ENCODE measurements around the gene PLOD1. TPM values are rescaled to one million over a fixed set of nuclear protein-coding genes. Genes with fewer than 3 reads are reported as not detected.

Gene PLOD1
- polyA plus RNA-seq, 1 experiment = 314 TPM

- Histone ChIP-seq H3K27ac (ENCODE audit: low read depth, low read length) (no peak overlapping the region), H3K4me3 (ENCODE audit: low read depth, low read length) (no peak overlapping the region), H3K27me3 (ENCODE audit: control insufficient read depth, insufficient read depth, low read length) (no peaks in the 10 kb centered on the region), H3K9me3 (ENCODE audit: control insufficient read depth, insufficient read depth, low read length) (no peaks in the 10 kb centered on the region; the same call in 1 of the 2 replicates)
- CTCF ChIA-PET = no interaction called here
- TF ChIP-seq, protein P1, sequence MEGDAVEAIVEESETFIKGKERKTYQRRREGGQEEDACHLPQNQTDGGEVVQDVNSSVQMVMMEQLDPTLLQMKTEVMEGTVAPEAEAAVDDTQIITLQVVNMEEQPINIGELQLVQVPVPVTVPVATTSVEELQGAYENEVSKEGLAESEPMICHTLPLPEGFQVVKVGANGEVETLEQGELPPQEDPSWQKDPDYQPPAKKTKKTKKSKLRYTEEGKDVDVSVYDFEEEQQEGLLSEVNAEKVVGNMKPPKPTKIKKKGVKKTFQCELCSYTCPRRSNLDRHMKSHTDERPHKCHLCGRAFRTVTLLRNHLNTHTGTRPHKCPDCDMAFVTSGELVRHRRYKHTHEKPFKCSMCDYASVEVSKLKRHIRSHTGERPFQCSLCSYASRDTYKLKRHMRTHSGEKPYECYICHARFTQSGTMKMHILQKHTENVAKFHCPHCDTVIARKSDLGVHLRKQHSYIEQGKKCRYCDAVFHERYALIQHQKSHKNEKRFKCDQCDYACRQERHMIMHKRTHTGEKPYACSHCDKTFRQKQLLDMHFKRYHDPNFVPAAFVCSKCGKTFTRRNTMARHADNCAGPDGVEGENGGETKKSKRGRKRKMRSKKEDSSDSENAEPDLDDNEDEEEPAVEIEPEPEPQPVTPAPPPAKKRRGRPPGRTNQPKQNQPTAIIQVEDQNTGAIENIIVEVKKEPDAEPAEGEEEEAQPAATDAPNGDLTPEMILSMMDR (IDR thresholded peaks at IDR 0.05; ENCODE audit: low read depth, low read length) = peak; percentile 14; the same call in 1 of the 2 replicates
- POLR2A ChIA-PET = interaction anchor here (0.7 kb wide), 1 partner anchor 28 kb away, joined by 3 read pairs; no protein-coding TSS in a partner anchor
- no peak for DNase-seq (ENCODE audit: low read depth, low spot score)
Measured at GRCh38 chr1:12014141-12014991, 79.8 kb downstream of the PLOD1 start.

DNA sequence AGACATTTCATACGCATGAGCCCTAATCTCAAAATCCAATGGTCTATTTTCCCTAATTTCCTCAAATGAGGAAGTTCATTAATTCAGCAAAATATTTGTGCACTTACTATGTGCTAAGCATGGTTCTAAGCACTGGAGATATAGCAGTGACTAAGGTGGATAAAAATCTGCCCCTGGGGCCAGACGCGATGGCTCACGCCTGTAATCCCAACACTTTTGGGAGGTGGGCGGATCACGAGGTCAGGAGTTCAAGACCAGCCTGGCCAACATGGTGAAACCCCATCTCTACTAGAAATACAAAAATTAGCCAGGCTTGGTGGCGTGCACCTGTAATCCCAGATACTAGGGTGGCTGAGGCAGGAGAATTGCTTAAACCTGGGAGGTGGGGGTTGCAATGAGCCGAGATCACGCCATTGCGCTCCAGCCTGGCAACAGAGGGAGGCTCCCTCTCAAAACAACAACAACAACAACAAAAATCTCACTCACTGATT lies 80.5 kb downstream of the PLOD1 start:
- Histone ChIP-seq H3K27ac (ENCODE audit: low read depth, low read length) (no peak overlapping the region), H3K27me3 (ENCODE audit: control insufficient read depth, insufficient read depth, low read length) (no peaks in the 10 kb centered on the region), H3K9me3 (ENCODE audit: control insufficient read depth, insufficient read depth, low read length) (no peaks in the 10 kb centered on the region; the same call in 1 of the 2 replicates), H3K4me3 (ENCODE audit: low read depth, low read length) (no peak overlapping the region)
- ChIA-PET POLR2A (no interaction called here), CTCF (no interaction called here)
- no peak for DNase-seq (ENCODE audit: low read depth, low spot score)
- TF ChIP-seq, protein P1 (IDR thresholded peaks at IDR 0.05; ENCODE audit: low read depth, low read length) = no peak

- Histone ChIP-seq H3K27ac (ENCODE audit: low read depth, low read length) (no peak overlapping the region), H3K27me3 (ENCODE audit: control insufficient read depth, insufficient read depth, low read length) (no peaks in the 10 kb centered on the region), H3K9me3 (ENCODE audit: control insufficient read depth, insufficient read depth, low read length) (no peaks in the 10 kb centered on the region; the same call in 1 of the 2 replicates), H3K4me3 (ENCODE audit: low read depth, low read length) (no peak overlapping the region)
- TF ChIP-seq, protein P1 (IDR thresholded peaks at IDR 0.05; ENCODE audit: low read depth, low read length) = no peak
- CTCF ChIA-PET = no interaction called here
- no peak for DNase-seq (ENCODE audit: low read depth, low spot score)
- POLR2A ChIA-PET = no interaction called here
Measured at GRCh38 chr1:12015499-12015898, 81.0 kb downstream of the PLOD1 start.

DNA sequence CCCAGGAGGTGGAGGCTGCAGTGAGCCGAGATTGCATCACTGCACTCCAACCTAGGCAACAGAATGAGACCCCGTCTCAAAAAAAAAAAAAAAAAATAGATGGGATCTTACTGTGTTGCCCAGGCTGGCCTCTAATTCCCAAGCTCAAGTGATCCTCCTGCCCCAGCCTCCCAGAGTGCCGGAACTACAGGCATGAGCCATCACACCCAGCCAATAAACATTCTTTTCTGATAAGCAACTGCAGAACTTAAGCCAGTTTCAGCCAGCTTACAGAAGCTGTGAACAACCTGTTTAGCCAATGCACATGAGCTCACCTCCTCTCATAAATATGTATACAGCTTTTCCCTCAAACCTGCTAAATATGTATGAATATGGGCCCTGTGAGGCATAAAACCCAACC lies 81.7 kb downstream of the PLOD1 start:
- ChIA-PET POLR2A (no interaction called here), CTCF (no interaction called here)
- Histone ChIP-seq H3K4me3 (ENCODE audit: low read depth, low read length) (no peak overlapping the region), H3K27me3 (ENCODE audit: control insufficient read depth, insufficient read depth, low read length) (no peaks in the 10 kb centered on the region), H3K9me3 (ENCODE audit: control insufficient read depth, insufficient read depth, low read length) (no peaks in the 10 kb centered on the region; the same call in 1 of the 2 replicates), H3K27ac (ENCODE audit: low read depth, low read length) (no peak overlapping the region)
- DNase-seq (ENCODE audit: low read depth, low spot score) = no peak
- TF ChIP-seq, protein P1 (IDR thresholded peaks at IDR 0.05; ENCODE audit: low read depth, low read length) = no peak

All from AG04450 (cell line).